ENCODE data around the gene ZNF787. TPM values are rescaled to one million over a fixed set of nuclear protein-coding genes. Genes with fewer than 3 reads are reported as not detected.

ZNF787 gene
- total and polyA plus RNA-seq, 2 donors (not counting 3 experiments of a cell fraction or from before 2014, with no cell fraction given), result 11.6 to 32.7 TPM

DNA sequence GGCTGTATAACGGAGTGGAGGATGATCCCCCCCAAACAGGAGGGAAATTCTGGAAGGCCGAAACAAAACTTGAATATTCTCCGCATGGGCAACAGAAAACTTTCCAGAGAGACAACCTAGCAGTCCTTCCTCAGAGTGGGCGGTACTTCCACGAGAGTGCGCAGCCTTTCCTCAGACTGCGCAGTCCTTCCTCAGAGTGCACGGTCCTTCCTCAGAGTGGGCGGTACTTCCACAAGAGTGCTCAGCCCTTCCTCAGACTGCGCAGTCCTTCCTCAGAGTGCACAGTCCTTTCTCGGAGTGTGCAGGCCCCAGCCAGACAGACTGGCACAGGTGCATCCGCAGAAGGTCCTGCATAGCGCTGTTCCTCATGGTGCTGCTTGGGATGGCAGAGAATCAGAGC is 42.0 kb upstream of the ZNF787 start:
- dilution Hi-C loops (cut with MboI; ENCODE audit: extremely low pct_ligation_motif_present, low sequenced_read_pairs) (no loop called here), intact Hi-C loops (cut with micrococcal nuclease) (no loop called here)
- Histone ChIP-seq H3K4me3 (replicated peaks in 1 of 3; ENCODE audit: insufficient read depth in 1 of 3, low read depth in 1 of 3, low read length in 3 of 3) (no peak overlapping the region), H3K79me2 (ENCODE audit: control insufficient read depth, insufficient read depth, low read length) (no peaks in the 10 kb centered on the region), H3K4me1 (ENCODE audit: control insufficient read depth, extremely low read depth, insufficient read depth, low read length) (peaks cover 7% of the 10 kb centered on the region), H2AFZ (ENCODE audit: low read depth, low read length) (no peak overlapping the region), H3K36me3 (ENCODE audit: control insufficient read depth in 2 of 2, extremely low read depth in 1 of 2, insufficient read depth in 2 of 2, low read length in 2 of 2) (peaks cover 0 to 11% of the 10 kb centered on the region in 2 experiments), H3K9me1 (replicated peaks; ENCODE audit: control insufficient read depth, extremely low read depth, insufficient read depth, low read length) (no peaks in the 10 kb centered on the region), H3K9me3 (replicated peaks; ENCODE audit: control insufficient read depth, insufficient read depth, low read length) (no peaks in the 10 kb centered on the region), H4K20me1 (replicated peaks; ENCODE audit: control insufficient read depth, extremely low read depth, insufficient read depth, low read length) (no peaks in the 10 kb centered on the region), H3K4me2 (ENCODE audit: insufficient read depth, low read length) (no peak overlapping the region), H3K27me3 (ENCODE audit: control insufficient read depth in 2 of 2, insufficient read depth in 2 of 2, low read length in 2 of 2) (no peaks in the 10 kb centered on the region), H3K27ac (ENCODE audit: insufficient read depth, low read depth, low read length) (no peak overlapping the region), H3K9ac (replicated peaks; ENCODE audit: extremely low read depth, insufficient read depth, low read length) (no peak overlapping the region)
- DNase-seq (ENCODE audit: low read depth, low spot score), result no peak
- TF ChIP-seq, protein P1, sequence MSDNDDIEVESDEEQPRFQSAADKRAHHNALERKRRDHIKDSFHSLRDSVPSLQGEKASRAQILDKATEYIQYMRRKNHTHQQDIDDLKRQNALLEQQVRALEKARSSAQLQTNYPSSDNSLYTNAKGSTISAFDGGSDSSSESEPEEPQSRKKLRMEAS (IDR thresholded peaks at IDR 0.05; ENCODE audit: insufficient read depth, insufficient read length), result no peak
- TF ChIP-seq POLR2AphosphoS5 (IDR thresholded peaks at IDR 0.05; ENCODE audit: insufficient read depth, low read depth, low read length), result no peak
- TF ChIP-seq GATA2 (IDR thresholded peaks at IDR 0.05; ENCODE audit: insufficient read depth, insufficient read length, low read depth, low read length), result no peak
- TF ChIP-seq JUN (IDR thresholded peaks at IDR 0.05; ENCODE audit: borderline replicate concordance, insufficient read depth, insufficient read length, low read depth), result no peak
- TF ChIP-seq POLR2A (IDR thresholded peaks at IDR 0.05; ENCODE audit: low read depth, low read length), result no peak
- no peak for TF ChIP-seq FOS (IDR thresholded peaks at IDR 0.05; ENCODE audit: borderline replicate concordance, insufficient read depth, low read length)
- no peak for TF ChIP-seq MYC (IDR thresholded peaks at IDR 0.05; ENCODE audit: low read depth, low read length)
- no peak for TF ChIP-seq EZH2 (IDR thresholded peaks at IDR 0.05; ENCODE audit: borderline replicate concordance, low read depth, low read length, severe bottlenecking)
- TF ChIP-seq, protein P2, sequence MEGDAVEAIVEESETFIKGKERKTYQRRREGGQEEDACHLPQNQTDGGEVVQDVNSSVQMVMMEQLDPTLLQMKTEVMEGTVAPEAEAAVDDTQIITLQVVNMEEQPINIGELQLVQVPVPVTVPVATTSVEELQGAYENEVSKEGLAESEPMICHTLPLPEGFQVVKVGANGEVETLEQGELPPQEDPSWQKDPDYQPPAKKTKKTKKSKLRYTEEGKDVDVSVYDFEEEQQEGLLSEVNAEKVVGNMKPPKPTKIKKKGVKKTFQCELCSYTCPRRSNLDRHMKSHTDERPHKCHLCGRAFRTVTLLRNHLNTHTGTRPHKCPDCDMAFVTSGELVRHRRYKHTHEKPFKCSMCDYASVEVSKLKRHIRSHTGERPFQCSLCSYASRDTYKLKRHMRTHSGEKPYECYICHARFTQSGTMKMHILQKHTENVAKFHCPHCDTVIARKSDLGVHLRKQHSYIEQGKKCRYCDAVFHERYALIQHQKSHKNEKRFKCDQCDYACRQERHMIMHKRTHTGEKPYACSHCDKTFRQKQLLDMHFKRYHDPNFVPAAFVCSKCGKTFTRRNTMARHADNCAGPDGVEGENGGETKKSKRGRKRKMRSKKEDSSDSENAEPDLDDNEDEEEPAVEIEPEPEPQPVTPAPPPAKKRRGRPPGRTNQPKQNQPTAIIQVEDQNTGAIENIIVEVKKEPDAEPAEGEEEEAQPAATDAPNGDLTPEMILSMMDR (IDR thresholded peaks at IDR 0.05; ENCODE audit: extremely low read depth in 1 of 2, insufficient read depth in 1 of 2, low read depth in 1 of 2, low read length in 2 of 2), result no peak
- ChIA-PET POLR2A (interaction anchor here (0.5 to 0.6 kb wide), 3 partner anchors 43 to 1220 kb away, joined by 3 to 8 read pairs (median 4); no protein-coding TSS in a partner anchor), CTCF (interaction anchor here (0.9 to 1.2 kb wide), 3 partner anchors 9 to 171 kb away, joined by 3 to 5 read pairs (median 3); no protein-coding TSS in a partner anchor)
- FAIRE-seq, result no peak
- BruUV-seq (replicated peaks), result no TSS peak

Data from endothelial cell of umbilical vein (primary cell).